ENCODE results near the gene NANS. TPM values are rescaled to one million over a fixed set of nuclear protein-coding genes. Genes with fewer than 3 reads are reported as not detected.

NANS gene
- total and polyA plus RNA-seq, 10 of the 15 experiments (the other 5 are each of a cell fraction or from before 2014, with no cell fraction given) = 21.0 to 126 (median 52.3) TPM

DNA sequence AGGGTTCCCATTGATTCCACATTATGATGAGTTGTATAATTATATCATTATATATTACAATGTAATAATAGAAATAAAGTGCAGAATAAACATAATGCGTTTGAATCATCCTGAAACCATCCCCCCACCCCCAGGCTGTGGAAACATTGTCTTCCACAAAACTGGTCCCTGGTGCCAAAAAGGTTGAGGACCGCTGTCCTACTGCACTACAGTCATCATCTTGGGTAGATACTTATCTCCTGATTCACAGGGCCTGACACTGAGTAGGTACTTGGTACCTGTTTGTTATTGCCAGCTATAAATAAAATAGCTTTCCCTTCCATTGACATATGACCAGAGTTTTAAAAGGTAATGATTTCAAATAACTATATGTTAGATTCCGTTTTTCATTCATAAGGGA lies 47.8 kb upstream of the NANS start:
- H3K9me3 ChIP-seq (replicated peaks; ENCODE audit: control insufficient read depth, insufficient read depth, low read length) = no peaks in the 10 kb centered on the region
- no peaks in the 10 kb centered on the region for H3K4me1 ChIP-seq (ENCODE audit: control insufficient read depth, insufficient read depth, low read length)
- H3K27me3 ChIP-seq (replicated peaks in 1 of 2; ENCODE audit: control insufficient read depth in 2 of 2, insufficient read depth in 2 of 2, low read length in 1 of 2) = no peaks in the 10 kb centered on the region
- ChIA-PET POLR2A (no interaction called here), SMC1A (ENCODE audit: uncharacterized antibody, unreplicated experiment) (no interaction called here), CTCF (interaction anchor here (0.7 to 1.0 kb wide), 2 partner anchors 10 to 26 kb away, joined by 3 to 4 read pairs; partner anchors contain the start of gene ANP32B), RAD21 (ENCODE audit: unreplicated experiment) (no interaction called here)
- FAIRE-seq (no peak), ATAC-seq (no peak), DNase-seq (ENCODE audit: low read depth, low spot score) (no peak)
- no peak for TF ChIP-seq HCFC1 (IDR thresholded peaks at IDR 0.05; ENCODE audit: low read length)
- TF ChIP-seq EED (IDR thresholded peaks at IDR 0.05; ENCODE audit: low read depth) = no peak
- TF ChIP-seq BRCA1 (IDR thresholded peaks at IDR 0.05; ENCODE audit: low read depth, low read length) = no peak
- no peak for TF ChIP-seq RAD21 (IDR thresholded peaks at IDR 0.05; ENCODE audit: insufficient read depth, low read depth, low read length)
- no TSS peak for BruUV-seq (replicated peaks)
- peaks cover 1% of the 10 kb centered on the region for H3K79me2 ChIP-seq (ENCODE audit: control insufficient read depth, insufficient read depth, low read length)
- no peak overlapping the region for H3K9ac ChIP-seq (ENCODE audit: control insufficient read depth, insufficient read depth, low read length)
- WGBS (ENCODE audit: insufficient coverage, insufficient replicate concordance, low lambda C conversion rate, missing lambda C conversion rate) = 80% methylated on average over 3 of the region's 3 CpGs
- H3K27ac ChIP-seq (ENCODE audit: control insufficient read depth, insufficient read depth) = no peak overlapping the region
- intact Hi-C loops (cut with micrococcal nuclease; ENCODE audit: unreplicated experiment) = no loop called here
- no peak overlapping the region for H3K4me2 ChIP-seq (ENCODE audit: control insufficient read depth, insufficient read depth)
- no peak overlapping the region for H2AFZ ChIP-seq (ENCODE audit: control insufficient read depth, low read depth, low read length)
- H4K20me1 ChIP-seq (ENCODE audit: control insufficient read depth, insufficient read depth) = no peaks in the 10 kb centered on the region
- H3K4me3 ChIP-seq = no peak overlapping the region
- H3K36me3 ChIP-seq (ENCODE audit: control insufficient read depth in 2 of 2, insufficient read depth in 2 of 2, low read length in 1 of 2) = peaks cover 41 to 54% of the 10 kb centered on the region in 2 experiments
- in situ Hi-C loops (cut with MboI) = no loop called here

DNA sequence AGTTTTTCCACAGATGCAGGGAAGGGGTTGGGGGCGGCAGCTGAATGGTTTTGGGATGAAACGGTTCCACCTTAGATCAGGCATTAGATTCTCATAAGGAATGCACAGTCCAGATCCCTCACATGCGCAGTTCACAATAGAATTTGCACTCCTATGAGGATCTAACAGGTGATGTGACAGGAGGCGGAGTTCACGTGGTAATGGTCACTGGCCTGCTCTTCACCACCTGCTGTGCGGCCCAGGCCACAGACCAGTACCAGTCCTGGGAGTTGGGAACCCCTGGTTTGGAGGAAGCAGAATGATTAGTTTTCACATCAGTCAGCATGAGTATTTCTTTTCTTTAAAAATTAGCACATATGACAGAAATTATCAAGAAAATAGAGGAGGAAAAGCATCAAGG lies 47.1 kb upstream of the NANS start:
- no peak for FAIRE-seq
- H3K27ac ChIP-seq (ENCODE audit: control insufficient read depth, insufficient read depth) = no peak overlapping the region

More for the DNA sequence above, 47.1 kb upstream of the NANS start:
- no peaks in the 10 kb centered on the region for H3K4me1 ChIP-seq (ENCODE audit: control insufficient read depth, insufficient read depth, low read length)
- H2AFZ ChIP-seq (ENCODE audit: control insufficient read depth, low read depth, low read length) = no peak overlapping the region
- H3K27me3 ChIP-seq (replicated peaks in 1 of 2; ENCODE audit: control insufficient read depth in 2 of 2, insufficient read depth in 2 of 2, low read length in 1 of 2) = no peaks in the 10 kb centered on the region
- 76% methylated on average over 6 of the region's 6 CpGs for WGBS (ENCODE audit: insufficient coverage, insufficient replicate concordance, low lambda C conversion rate, missing lambda C conversion rate)
- ChIA-PET POLR2A (no interaction called here), CTCF (interaction anchor here (0.7 kb wide), 1 partner anchor 26 kb away, joined by 4 read pairs; the partner anchor contains the start of gene ANP32B), RAD21 (ENCODE audit: unreplicated experiment) (no interaction called here), SMC1A (ENCODE audit: uncharacterized antibody, unreplicated experiment) (no interaction called here)
- no peak overlapping the region for H3K4me3 ChIP-seq
- H3K9me3 ChIP-seq (replicated peaks; ENCODE audit: control insufficient read depth, insufficient read depth, low read length) = no peaks in the 10 kb centered on the region
- peaks cover 43 to 51% of the 10 kb centered on the region in 2 experiments for H3K36me3 ChIP-seq (ENCODE audit: control insufficient read depth in 2 of 2, insufficient read depth in 2 of 2, low read length in 1 of 2)
- DNase-seq (ENCODE audit: low read depth, low spot score) (no peak), ATAC-seq (no peak)
- no peak overlapping the region for H3K9ac ChIP-seq (ENCODE audit: control insufficient read depth, insufficient read depth, low read length)
- TF ChIP-seq SMC3 (IDR thresholded peaks at IDR 0.05; ENCODE audit: borderline replicate concordance, low read length) = no peak
- TF ChIP-seq MYC (IDR thresholded peaks at IDR 0.05; ENCODE audit: insufficient read depth, insufficient read length, insufficient replicate concordance, low read length, severe bottlenecking) = no peak
- no peak for TF ChIP-seq IKZF1 (conservative IDR thresholded peaks at IDR 0.05)
- TF ChIP-seq POLR2A (IDR thresholded peaks at IDR 0.05; ENCODE audit: low read depth, low read length) = peak; percentile 35; the same call in 1 of the 2 replicates
- no peak for TF ChIP-seq KAT2A (conservative IDR thresholded peaks at IDR 0.05; ENCODE audit: control insufficient read depth, low read depth, low read length)
- TF ChIP-seq, protein P1, sequence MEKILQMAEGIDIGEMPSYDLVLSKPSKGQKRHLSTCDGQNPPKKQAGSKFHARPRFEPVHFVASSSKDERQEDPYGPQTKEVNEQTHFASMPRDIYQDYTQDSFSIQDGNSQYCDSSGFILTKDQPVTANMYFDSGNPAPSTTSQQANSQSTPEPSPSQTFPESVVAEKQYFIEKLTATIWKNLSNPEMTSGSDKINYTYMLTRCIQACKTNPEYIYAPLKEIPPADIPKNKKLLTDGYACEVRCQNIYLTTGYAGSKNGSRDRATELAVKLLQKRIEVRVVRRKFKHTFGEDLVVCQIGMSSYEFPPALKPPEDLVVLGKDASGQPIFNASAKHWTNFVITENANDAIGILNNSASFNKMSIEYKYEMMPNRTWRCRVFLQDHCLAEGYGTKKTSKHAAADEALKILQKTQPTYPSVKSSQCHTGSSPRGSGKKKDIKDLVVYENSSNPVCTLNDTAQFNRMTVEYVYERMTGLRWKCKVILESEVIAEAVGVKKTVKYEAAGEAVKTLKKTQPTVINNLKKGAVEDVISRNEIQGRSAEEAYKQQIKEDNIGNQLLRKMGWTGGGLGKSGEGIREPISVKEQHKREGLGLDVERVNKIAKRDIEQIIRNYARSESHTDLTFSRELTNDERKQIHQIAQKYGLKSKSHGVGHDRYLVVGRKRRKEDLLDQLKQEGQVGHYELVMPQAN (conservative IDR thresholded peaks at IDR 0.05) = no peak
- no peak for TF ChIP-seq PAX5 (IDR thresholded peaks at IDR 0.05; ENCODE audit: borderline replicate concordance, low read depth, low read length)
- TF ChIP-seq, protein P2, sequence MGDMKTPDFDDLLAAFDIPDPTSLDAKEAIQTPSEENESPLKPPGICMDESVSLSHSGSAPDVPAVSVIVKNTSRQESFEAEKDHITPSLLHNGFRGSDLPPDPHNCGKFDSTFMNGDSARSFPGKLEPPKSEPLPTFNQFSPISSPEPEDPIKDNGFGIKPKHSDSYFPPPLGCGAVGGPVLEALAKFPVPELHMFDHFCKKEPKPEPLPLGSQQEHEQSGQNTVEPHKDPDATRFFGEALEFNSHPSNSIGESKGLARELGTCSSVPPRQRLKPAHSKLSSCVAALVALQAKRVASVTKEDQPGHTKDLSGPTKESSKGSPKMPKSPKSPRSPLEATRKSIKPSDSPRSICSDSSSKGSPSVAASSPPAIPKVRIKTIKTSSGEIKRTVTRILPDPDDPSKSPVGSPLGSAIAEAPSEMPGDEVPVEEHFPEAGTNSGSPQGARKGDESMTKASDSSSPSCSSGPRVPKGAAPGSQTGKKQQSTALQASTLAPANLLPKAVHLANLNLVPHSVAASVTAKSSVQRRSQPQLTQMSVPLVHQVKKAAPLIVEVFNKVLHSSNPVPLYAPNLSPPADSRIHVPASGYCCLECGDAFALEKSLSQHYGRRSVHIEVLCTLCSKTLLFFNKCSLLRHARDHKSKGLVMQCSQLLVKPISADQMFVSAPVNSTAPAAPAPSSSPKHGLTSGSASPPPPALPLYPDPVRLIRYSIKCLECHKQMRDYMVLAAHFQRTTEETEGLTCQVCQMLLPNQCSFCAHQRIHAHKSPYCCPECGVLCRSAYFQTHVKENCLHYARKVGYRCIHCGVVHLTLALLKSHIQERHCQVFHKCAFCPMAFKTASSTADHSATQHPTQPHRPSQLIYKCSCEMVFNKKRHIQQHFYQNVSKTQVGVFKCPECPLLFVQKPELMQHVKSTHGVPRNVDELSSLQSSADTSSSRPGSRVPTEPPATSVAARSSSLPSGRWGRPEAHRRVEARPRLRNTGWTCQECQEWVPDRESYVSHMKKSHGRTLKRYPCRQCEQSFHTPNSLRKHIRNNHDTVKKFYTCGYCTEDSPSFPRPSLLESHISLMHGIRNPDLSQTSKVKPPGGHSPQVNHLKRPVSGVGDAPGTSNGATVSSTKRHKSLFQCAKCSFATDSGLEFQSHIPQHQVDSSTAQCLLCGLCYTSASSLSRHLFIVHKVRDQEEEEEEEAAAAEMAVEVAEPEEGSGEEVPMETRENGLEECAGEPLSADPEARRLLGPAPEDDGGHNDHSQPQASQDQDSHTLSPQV (IDR thresholded peaks at IDR 0.05) = no peak
- intact Hi-C loops (cut with micrococcal nuclease; ENCODE audit: unreplicated experiment) = no loop called here
- no TSS peak for BruUV-seq (replicated peaks)
- H3K4me2 ChIP-seq (ENCODE audit: control insufficient read depth, insufficient read depth) = no peak overlapping the region
- no peaks in the 10 kb centered on the region for H4K20me1 ChIP-seq (ENCODE audit: control insufficient read depth, insufficient read depth)
- H3K79me2 ChIP-seq (ENCODE audit: control insufficient read depth, insufficient read depth, low read length) = peaks cover 1% of the 10 kb centered on the region
- in situ Hi-C loops (cut with MboI) = no loop called here

Data from GM12878 (cell line).